Liver (tissue), 9 donors: ENCODE measurements around the gene IL21R. TPM values are rescaled to one million over a fixed set of nuclear protein-coding genes. Genes with fewer than 3 reads are reported as not detected.

Experiments used
- DNase-seq: peaks from one replicate; pipeline ENCODE4 v3.0.0-alpha.2; 2017; ENCODE audit warnings: low spot score
- H3K27ac ChIP-seq, 2 donors: one replicate each; pipeline ENCODE4 v1.7.0; 2013; ENCODE audit warnings: inconsistent platforms in 2 of 2, low read length in 2 of 2, control low read depth in 1 of 2, low read depth in 1 of 2, mild to moderate bottlenecking in 1 of 2
- H3K27me3 ChIP-seq, 4 donors: one replicate each; pipeline versions ENCODE4 v1.6.1 to v1.7.0; 2013; ENCODE audit warnings: low read length in 3 of 4, inconsistent platforms in 1 of 4, mild to moderate bottlenecking in 1 of 4, moderate library complexity in 1 of 4; ENCODE audit not compliant: control insufficient read depth in 4 of 4, insufficient read depth in 4 of 4
- H3K36me3 ChIP-seq, 4 donors: one replicate each; pipeline versions ENCODE4 v1.6.1 to v1.7.0; 2013; ENCODE audit warnings: low read length in 3 of 4, mild to moderate bottlenecking in 3 of 4, low read depth in 1 of 4, moderate library complexity in 1 of 4; ENCODE audit not compliant: control insufficient read depth in 4 of 4, insufficient read depth in 3 of 4
- H3K4me1 ChIP-seq, 4 donors: one replicate each; pipeline versions ENCODE4 v1.6.1 to v1.7.0; 2013; ENCODE audit warnings: low read length in 3 of 4, mild to moderate bottlenecking in 3 of 4, moderate library complexity in 1 of 4; ENCODE audit not compliant: control insufficient read depth in 4 of 4, insufficient read depth in 4 of 4
- H3K4me3 ChIP-seq, 3 donors: one replicate each; pipeline versions ENCODE4 v1.6.1 to v1.7.0; 2013; ENCODE audit warnings: low read length in 3 of 3, control low read depth in 1 of 3, low read depth in 1 of 3, mild to moderate bottlenecking in 1 of 3
- H3K9ac ChIP-seq, 2 donors: one replicate each; pipeline ENCODE4 v1.7.0; 2013; ENCODE audit warnings: low read length in 2 of 2, mild to moderate bottlenecking in 2 of 2, moderate library complexity in 2 of 2, control low read depth in 1 of 2, low read depth in 1 of 2
- H3K9me3 ChIP-seq, 4 donors: one replicate each; pipeline versions ENCODE4 v1.6.1 to v1.7.0; 2013; ENCODE audit warnings: low read length in 3 of 4; ENCODE audit not compliant: control insufficient read depth in 4 of 4
- EGR1 ChIP-seq, 2 donors: IDR thresholded peaks; 2 replicates each; pipeline ENCODE4 v1.6.1; 2016 to 2018; ENCODE audit warnings: antibody characterized with exemption in 2 of 2, low read depth in 2 of 2
- FOXA1 ChIP-seq: IDR thresholded peaks from 2 replicates; pipeline ENCODE4 v1.6.1; 2016; ENCODE audit warnings: antibody characterized with exemption
- FOXA2 ChIP-seq: IDR thresholded peaks from 2 replicates; pipeline ENCODE4 v1.6.1; 2016; ENCODE audit warnings: antibody characterized with exemption
- GABPA ChIP-seq, 2 donors: IDR thresholded peaks in 1 of 2; conservative IDR thresholded peaks in 1 of 2; 2 replicates each; pipeline ENCODE4 v1.6.1; 2016; ENCODE audit warnings: antibody characterized with exemption in 2 of 2, mild to moderate bottlenecking in 1 of 2, moderate library complexity in 1 of 2
- HNF4A ChIP-seq, 2 donors: conservative IDR thresholded peaks; 2 replicates each; pipeline ENCODE4 v1.6.1; 2016; ENCODE audit warnings: antibody characterized with exemption in 2 of 2, mild to moderate bottlenecking in 2 of 2
- HNF4G ChIP-seq: IDR thresholded peaks from 2 replicates; pipeline ENCODE4 v1.6.1; 2016; ENCODE audit warnings: antibody characterized with exemption
- JUND ChIP-seq, 2 donors: IDR thresholded peaks; 2 replicates each; pipeline ENCODE4 v1.6.1; 2016; ENCODE audit warnings: antibody characterized with exemption in 2 of 2
- NR2F2 ChIP-seq: IDR thresholded peaks from 2 replicates; pipeline ENCODE4 v1.6.1; 2016; ENCODE audit warnings: antibody characterized with exemption
- RAD21 ChIP-seq, 2 donors: IDR thresholded peaks; 2 replicates each; pipeline ENCODE4 v1.6.1; 2016; ENCODE audit warnings: antibody characterized with exemption in 2 of 2, mild to moderate bottlenecking in 2 of 2
- RXRA ChIP-seq, 2 donors: IDR thresholded peaks; 2 replicates each; pipeline ENCODE4 v1.6.1; 2017 to 2018; ENCODE audit warnings: antibody characterized with exemption in 2 of 2, mild to moderate bottlenecking in 1 of 2
- SP1 ChIP-seq: IDR thresholded peaks from 2 replicates; pipeline ENCODE4 v1.6.1; 2018; ENCODE audit warnings: antibody characterized with exemption, mild to moderate bottlenecking
- TAF1 ChIP-seq: conservative IDR thresholded peaks from 2 replicates; pipeline ENCODE4 v1.6.1; 2016; ENCODE audit warnings: antibody characterized with exemption, mild to moderate bottlenecking
- YY1 ChIP-seq: IDR thresholded peaks from 2 replicates; pipeline ENCODE4 v1.6.1; 2016; ENCODE audit warnings: antibody characterized with exemption, mild to moderate bottlenecking
- WGBS: extraction: QIAGEN DNeasy Blood & Tissue Kit; methylation state at CpG from one replicate; pipeline ENCODE4 v1.1.7; 2013; 5-methylcytosine and 5-hydroxymethylcytosine counted together
- polyA plus RNA-seq, 2 donors: library from polyadenylated mRNA; stranded (reverse) in 1 of 2; unstranded in 1 of 2; fragments of 200-250 nt in 1 of 2; fragments of >200 nt in 1 of 2; fragmentation: Nextera tagmentation in 1 of 2; extraction: Ambion mirVana in 1 of 2; gene quantifications; one replicate each; pipeline versions ENCODE4 v1.2.1 to v1.2.3, GENCODE V29; 2013 to 2015
- total RNA-seq, 2 donors: library from RNA; depleted of rRNA; stranded (reverse); fragments of >200 nt; gene quantifications; one replicate each; pipeline ENCODE4 v1.2.3, GENCODE V29; 2014
- TF ChIP-seq, protein P1 (sequence below): IDR thresholded peaks from 2 replicates; pipeline ENCODE4 v1.6.1; 2016; ENCODE audit warnings: antibody characterized with exemption
- TF ChIP-seq, protein P2 (sequence below): fragments of 150-350 bp; IDR thresholded peaks from 2 replicates; pipeline ENCODE4 v1.5.1; 2017; ENCODE audit warnings: improper control_type of control experiment, low read depth, low read length; ENCODE audit not compliant: missing input control
- TF ChIP-seq, protein P3 (sequence below): IDR thresholded peaks from 2 replicates; pipeline ENCODE4 v1.6.1; 2016; ENCODE audit warnings: antibody characterized with exemption
- TF ChIP-seq, protein P4 (sequence below): IDR thresholded peaks from 2 replicates; pipeline ENCODE4 v1.6.1; 2016; ENCODE audit warnings: antibody characterized with exemption
- TF ChIP-seq, protein P5 (sequence below): IDR thresholded peaks from 2 replicates; pipeline ENCODE4 v1.6.1; 2016; ENCODE audit warnings: antibody characterized with exemption, mild to moderate bottlenecking
- donor health status: healthy.
- donor health status: healthy.
- donor health status: healthy.
- donor health status: healthy.
- donor health status: healthy.

The IL21R gene
- total and polyA plus RNA-seq, 4 donors: 0.19 to 0.84 (median 0.39) TPM

DNA sequence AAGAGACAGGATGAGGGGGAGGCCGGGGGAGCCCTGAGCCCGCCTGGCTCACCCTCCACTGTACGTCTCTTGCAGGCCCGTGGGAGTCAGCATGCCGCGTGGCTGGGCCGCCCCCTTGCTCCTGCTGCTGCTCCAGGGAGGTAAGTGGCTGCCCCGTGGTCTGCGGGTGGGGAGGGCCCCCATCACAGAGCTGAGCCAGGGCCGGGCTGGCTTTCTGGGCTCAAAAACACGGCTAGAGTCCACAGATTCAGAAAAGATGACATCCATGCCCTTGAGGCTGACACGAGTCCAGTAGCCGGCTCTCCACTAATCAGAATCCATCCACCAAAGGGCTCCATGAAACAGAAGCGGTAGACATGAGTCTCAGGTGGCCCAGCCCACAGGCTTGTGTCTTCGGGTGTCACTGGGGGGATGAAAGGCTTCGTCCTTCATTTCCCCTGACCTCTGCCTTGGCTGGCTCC is 28.0 kb downstream of the IL21R start:
- TF ChIP-seq, protein P1, sequence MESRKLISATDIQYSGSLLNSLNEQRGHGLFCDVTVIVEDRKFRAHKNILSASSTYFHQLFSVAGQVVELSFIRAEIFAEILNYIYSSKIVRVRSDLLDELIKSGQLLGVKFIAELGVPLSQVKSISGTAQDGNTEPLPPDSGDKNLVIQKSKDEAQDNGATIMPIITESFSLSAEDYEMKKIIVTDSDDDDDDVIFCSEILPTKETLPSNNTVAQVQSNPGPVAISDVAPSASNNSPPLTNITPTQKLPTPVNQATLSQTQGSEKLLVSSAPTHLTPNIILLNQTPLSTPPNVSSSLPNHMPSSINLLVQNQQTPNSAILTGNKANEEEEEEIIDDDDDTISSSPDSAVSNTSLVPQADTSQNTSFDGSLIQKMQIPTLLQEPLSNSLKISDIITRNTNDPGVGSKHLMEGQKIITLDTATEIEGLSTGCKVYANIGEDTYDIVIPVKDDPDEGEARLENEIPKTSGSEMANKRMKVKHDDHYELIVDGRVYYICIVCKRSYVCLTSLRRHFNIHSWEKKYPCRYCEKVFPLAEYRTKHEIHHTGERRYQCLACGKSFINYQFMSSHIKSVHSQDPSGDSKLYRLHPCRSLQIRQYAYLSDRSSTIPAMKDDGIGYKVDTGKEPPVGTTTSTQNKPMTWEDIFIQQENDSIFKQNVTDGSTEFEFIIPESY: no peak
- TF ChIP-seq TAF1 (no peak), SP1 (no peak), RAD21 (IDR thresholded peaks at IDR 0.05) (no peak), FOXA1 (no peak), JUND (IDR thresholded peaks at IDR 0.05) (no peak), HNF4G (no peak), HNF4A (conservative IDR thresholded peaks at IDR 0.05) (no peak), FOXA2 (no peak), YY1 (no peak), RXRA (IDR thresholded peaks at IDR 0.05) (no peak), EGR1 (IDR thresholded peaks at IDR 0.05; ENCODE audit: low read depth in 2 of 2) (no peak), GABPA (IDR thresholded peaks at IDR 0.05 in 1 of 2, conservative IDR thresholded peaks at IDR 0.05 in 1 of 2) (no peak)
- TF ChIP-seq, protein P2, sequence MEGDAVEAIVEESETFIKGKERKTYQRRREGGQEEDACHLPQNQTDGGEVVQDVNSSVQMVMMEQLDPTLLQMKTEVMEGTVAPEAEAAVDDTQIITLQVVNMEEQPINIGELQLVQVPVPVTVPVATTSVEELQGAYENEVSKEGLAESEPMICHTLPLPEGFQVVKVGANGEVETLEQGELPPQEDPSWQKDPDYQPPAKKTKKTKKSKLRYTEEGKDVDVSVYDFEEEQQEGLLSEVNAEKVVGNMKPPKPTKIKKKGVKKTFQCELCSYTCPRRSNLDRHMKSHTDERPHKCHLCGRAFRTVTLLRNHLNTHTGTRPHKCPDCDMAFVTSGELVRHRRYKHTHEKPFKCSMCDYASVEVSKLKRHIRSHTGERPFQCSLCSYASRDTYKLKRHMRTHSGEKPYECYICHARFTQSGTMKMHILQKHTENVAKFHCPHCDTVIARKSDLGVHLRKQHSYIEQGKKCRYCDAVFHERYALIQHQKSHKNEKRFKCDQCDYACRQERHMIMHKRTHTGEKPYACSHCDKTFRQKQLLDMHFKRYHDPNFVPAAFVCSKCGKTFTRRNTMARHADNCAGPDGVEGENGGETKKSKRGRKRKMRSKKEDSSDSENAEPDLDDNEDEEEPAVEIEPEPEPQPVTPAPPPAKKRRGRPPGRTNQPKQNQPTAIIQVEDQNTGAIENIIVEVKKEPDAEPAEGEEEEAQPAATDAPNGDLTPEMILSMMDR: no peak
- TF ChIP-seq, protein P3, sequence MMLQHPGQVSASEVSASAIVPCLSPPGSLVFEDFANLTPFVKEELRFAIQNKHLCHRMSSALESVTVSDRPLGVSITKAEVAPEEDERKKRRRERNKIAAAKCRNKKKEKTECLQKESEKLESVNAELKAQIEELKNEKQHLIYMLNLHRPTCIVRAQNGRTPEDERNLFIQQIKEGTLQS: no peak
- TF ChIP-seq, protein P4, sequence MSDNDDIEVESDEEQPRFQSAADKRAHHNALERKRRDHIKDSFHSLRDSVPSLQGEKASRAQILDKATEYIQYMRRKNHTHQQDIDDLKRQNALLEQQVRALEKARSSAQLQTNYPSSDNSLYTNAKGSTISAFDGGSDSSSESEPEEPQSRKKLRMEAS: no peak
- WGBS: 74% methylated on average over 16 of the region's 16 CpGs
- H3K9ac ChIP-seq: no peak overlapping the region
- peak; percentile 9 for DNase-seq
- no peak overlapping the region for H3K27ac ChIP-seq
- no peaks in the 10 kb centered on the region for H3K9me3 ChIP-seq
- no peaks in the 10 kb centered on the region for H3K27me3 ChIP-seq
- no peaks in the 10 kb centered on the region for H3K36me3 ChIP-seq
- no peaks in the 10 kb centered on the region for H3K4me1 ChIP-seq
- no peak overlapping the region for H3K4me3 ChIP-seq

DNA sequence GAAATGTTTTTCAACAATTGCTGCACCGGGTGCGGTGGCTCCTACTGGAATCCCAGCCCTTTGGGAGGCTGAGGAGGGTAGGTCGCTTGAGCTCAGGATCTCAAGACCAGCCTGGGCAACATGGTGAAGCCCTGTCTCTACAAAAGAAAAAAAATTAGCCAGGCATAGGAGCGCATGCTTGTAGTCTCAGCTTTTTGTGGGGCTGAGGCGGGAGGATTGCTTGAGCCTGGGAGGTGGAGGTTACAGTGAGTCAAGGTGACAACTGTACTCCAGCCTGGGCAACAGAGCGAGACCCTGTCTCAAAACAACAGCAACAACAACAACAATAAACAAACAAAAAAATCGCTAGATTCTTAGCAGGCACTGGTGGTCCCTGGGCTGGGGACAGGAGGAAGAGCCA is 28.5 kb downstream of the IL21R start:
- no peak for TF ChIP-seq TAF1
- TF ChIP-seq SP1: no peak
- no peak for TF ChIP-seq HNF4G
- TF ChIP-seq RXRA (IDR thresholded peaks at IDR 0.05): no peak
- TF ChIP-seq, protein P3: no peak
- TF ChIP-seq, protein P4: no peak
- no peak for TF ChIP-seq YY1
- TF ChIP-seq FOXA2: no peak
- no peak for TF ChIP-seq JUND (IDR thresholded peaks at IDR 0.05)
- TF ChIP-seq HNF4A (conservative IDR thresholded peaks at IDR 0.05): no peak
- TF ChIP-seq NR2F2: no peak
- TF ChIP-seq, protein P5, sequence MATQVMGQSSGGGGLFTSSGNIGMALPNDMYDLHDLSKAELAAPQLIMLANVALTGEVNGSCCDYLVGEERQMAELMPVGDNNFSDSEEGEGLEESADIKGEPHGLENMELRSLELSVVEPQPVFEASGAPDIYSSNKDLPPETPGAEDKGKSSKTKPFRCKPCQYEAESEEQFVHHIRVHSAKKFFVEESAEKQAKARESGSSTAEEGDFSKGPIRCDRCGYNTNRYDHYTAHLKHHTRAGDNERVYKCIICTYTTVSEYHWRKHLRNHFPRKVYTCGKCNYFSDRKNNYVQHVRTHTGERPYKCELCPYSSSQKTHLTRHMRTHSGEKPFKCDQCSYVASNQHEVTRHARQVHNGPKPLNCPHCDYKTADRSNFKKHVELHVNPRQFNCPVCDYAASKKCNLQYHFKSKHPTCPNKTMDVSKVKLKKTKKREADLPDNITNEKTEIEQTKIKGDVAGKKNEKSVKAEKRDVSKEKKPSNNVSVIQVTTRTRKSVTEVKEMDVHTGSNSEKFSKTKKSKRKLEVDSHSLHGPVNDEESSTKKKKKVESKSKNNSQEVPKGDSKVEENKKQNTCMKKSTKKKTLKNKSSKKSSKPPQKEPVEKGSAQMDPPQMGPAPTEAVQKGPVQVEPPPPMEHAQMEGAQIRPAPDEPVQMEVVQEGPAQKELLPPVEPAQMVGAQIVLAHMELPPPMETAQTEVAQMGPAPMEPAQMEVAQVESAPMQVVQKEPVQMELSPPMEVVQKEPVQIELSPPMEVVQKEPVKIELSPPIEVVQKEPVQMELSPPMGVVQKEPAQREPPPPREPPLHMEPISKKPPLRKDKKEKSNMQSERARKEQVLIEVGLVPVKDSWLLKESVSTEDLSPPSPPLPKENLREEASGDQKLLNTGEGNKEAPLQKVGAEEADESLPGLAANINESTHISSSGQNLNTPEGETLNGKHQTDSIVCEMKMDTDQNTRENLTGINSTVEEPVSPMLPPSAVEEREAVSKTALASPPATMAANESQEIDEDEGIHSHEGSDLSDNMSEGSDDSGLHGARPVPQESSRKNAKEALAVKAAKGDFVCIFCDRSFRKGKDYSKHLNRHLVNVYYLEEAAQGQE: no peak

More for the DNA sequence above, 28.5 kb downstream of the IL21R start:
- Histone ChIP-seq H3K9me3 (no peaks in the 10 kb centered on the region), H3K27ac (no peak overlapping the region), H3K36me3 (no peaks in the 10 kb centered on the region), H3K9ac (no peak overlapping the region), H3K4me3 (no peak overlapping the region), H3K4me1 (no peaks in the 10 kb centered on the region), H3K27me3 (no peaks in the 10 kb centered on the region)
- 89% methylated on average over 7 of the region's 7 CpGs for WGBS
- no peak for DNase-seq
